ENCODE measurements around the gene DCXR.

DCXR gene

DNA sequence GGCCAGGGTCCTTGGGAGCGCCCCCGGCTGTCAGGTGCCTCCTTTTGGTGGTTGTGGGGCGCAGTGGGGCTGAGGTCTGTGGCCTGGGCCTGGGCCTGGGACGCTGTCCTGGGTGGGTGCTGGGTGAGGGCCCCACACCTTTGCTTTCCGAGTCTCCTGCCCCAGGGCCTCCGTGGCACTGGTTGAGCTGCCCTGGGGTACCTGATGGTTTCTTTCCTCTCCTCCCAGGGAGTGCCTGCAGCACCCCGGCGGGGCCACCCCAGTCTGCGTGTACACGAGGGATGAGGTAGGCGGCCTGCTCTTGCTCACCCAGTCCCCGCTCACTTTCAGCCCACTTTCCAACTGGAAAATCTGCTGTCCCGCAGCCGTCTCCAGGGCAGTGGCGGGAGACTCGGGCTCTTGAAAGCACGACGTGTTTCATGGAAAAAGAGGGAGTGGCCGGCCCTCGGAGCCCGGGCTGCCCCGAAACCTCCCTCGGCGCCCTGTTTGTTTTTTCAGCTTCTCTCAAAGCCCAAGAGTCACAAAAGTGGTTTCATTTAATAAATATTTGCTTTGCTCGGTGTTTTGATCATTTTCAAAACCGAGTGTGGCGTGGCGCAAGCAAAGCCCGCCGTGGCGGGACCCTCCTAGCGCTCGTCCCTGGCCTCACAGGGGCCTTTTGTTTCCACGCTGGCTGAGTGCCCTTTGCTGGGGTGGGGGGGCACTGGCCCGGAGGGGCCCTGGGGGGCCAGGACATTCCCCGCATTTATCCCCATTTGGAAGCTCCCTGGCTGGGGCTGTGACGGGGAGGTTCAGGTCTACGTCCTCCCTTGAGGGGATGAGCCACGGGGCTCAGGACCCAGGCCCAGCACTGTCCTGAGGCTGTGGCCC, 42.7 kb downstream of the DCXR start:
- no peak for DNase-seq

DNA sequence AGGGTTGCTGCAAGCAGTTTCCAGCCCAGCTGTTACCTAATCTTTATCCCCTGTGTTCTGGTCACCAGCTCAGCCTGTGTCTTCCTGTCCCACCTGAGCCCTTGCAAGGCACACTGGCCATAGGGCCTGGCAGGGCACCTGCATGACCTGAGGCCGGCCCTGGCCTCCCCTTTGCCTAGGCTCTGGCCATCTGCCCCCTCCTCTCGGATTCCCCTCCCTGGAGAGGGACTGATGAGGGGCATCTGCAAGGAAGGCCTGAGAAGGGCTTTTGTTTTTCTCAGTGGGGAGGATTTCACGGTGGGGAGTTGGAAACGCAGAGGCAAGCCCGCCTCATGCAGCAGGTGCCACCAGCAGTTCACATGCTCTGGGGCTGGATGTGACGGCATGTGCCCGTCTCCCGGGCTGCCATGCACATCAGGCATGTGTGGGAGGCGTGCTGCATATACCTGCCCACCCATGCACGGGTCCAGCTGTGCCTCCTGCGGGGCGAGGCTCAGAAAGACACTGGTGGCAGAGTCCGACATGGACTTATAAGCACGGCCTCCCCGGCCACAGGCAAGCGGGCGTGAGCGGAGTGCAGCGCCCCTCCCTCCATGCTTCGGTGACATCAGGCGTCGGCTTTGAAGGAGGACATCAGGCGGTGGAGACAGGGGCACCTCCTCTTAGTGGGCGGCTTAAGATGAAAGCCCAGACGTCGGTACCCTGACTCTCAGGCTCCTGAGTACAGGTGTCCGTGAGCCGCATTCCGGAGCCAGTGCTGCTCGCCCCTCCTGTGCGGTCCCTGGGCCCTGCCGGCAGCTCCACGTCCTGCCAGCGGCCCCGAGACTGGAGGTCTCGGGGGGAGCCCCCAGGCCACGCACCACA, 43.5 kb downstream of the DCXR start:
- DNase-seq, result no peak

DNA sequence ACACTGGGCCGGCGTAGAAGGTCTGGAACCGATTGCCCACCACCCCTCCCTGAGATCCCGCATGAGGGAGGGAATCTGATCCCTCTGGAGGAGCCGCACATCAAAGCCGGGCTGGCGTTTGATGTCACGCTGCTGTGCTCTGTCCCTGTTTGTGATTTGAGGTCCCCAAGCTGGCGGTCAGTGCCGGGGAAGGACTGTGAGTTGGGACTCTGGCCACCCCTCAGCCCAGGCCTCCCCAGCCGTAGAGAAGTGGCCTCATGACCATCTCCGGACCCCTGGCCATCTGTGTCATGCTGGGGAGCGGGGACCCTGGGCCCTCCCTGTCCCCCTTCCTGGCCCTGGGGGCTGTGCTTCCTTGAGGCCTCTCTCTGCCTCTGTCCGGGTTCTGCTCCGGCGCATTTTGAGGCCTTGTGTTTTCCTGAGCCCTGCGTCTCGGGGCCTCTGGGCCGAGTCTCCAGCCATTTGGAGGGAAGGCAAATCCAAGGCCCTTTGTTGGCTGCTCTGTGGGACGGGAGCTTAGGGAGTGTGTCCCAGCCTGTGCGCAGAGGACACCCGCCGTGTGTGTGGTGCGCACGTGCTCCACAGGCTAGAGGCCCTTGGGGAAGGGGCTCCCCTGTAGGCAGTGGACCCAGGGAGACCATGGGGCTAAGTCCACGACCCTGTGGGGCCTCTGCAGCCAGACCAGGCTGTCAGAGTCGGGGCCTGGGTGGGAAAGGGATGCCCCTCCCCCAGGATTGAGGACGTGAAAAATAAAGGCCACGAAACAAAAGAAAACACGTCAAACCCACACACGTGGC, 45.0 kb downstream of the DCXR start:
- DNase-seq, result no peak

DNA sequence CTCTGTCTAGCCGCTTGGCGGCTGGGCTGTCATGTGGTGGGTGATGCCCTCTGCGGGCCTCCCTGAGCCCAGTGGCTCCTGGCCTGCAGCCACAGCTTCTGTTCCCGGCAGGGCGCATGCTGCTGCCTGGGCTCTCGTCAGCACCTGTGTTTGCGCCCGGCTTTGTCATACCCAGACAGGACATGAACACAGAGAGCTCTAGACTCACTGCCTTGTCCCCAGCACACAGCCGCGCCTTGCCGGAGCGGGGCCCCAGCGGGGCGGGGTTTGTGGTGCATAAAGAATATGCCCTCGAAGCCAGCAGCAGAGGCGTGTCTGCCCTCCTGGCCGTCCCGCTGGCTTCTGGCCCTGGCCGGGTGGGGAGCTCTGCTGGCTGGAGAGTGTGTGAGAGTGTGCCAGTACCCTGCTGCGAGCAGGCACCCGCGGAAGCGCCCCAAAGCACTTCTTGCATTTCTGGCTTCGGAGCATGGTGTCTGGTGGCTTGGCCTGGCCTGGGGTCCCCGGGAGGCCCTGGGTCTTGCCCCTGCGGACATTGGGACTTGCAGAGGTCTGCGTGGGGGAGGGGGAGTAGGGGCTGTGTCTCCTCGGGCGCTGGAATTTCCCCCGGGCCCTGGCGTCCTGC, 45.7 kb downstream of the DCXR start:
- DNase-seq, result no peak

DNA sequence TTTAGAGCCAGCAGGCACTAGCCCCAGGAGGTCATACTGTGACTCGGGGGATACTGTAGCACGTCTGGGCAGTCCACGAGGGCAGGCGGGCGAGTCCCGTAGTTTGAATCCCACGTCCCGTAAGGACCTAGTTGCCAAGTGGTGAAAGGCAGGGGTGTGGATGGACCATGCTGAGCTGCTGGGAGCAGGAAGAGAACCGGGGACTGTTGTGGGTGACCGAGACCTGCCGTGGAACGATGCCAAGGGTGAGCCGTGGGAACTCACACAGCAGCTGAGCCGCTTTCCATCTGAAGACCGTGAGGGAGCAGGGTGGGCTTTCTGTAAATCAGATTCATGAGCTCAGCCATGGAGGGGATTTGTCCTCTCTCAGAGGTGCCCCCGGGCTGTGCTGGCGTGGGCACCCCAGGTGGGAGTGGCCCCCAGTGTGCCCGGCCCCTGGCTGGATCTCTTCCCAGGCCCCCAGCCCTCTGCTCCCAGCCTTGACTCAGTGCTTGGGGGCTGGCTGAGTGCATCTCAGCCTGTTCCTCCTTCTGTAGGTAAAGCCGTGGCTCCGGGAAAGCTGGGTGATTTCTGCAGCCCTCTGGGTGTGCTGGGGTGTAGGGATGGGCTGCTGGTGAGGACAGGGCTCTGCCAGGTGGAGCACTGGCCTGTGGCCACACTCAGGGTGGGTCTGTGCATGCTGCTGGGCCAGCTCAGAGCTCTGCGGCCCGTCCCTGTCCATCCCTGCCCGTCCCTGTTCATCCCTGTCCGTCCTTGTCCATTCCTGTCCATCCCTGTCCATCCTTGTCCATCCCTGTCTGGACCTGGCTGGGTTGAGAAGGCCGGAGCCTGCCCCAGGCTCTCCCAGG, 46.4 kb downstream of the DCXR start:
- DNase-seq, result no peak

DNA sequence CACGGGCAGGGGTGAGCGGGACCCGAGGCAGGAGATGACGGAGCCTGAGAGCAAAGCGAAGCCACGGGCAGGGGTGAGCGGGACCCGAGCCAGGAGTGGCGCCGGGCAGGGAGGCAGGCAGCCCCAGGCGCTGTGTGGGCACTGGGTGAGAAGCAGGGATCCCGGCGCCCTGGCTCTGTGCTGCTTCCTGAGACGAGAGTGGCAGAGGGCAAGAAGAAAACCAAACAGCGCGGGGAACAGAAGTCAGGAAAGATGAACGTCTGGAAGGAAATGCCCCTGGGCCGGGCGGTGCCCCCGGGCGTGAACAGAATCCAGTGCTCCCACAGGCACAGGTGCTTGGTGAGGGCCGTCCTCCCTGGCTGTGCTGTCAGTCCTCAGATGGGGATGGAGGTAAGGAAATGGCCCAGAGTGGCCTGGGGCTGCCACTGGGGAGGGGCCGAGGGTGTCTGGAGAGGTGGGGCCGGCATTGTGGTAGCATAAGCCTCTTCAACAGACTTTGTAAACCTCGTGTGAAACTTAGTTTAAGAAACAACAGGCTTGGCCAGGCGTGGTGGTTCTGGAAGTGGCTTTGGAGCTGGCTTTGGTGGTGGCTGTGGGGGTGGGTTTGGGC, 50.2 kb downstream of the DCXR start:
- no peak for DNase-seq

DNA sequence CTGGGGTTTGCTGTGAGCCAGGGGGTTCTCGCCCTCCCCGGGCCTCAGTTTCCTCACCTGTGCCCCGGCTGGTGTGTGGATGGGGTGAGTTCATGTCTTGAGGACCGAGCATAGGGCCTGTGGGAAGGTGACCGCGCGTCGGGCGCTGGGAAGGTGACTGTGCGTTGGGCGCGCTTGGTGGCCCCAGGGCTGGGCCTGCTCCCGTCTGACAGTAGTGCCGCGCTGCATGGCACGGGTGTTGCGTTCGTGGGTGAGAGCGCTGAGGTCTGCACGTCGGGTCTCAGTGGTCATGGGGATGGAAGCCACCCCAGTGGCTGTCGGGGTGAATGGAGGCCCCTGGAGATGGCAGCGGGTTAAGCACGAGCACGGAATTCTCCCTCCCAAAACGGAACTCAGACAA, 50.9 kb downstream of the DCXR start:
- no peak for DNase-seq
